ENCODE results near the gene KLHL36. TPM values are rescaled to one million over a fixed set of nuclear protein-coding genes. Genes with fewer than 3 reads are reported as not detected.

KLHL36 gene
- total and polyA plus RNA-seq, 9 of the 15 experiments (the other 6 are each of a cell fraction or from before 2014, with no cell fraction given): 2.1 to 51.2 (median 18.5) TPM

GRCh38 chr16:84633622-84634021, 14.7 kb upstream of the KLHL36 start:
- Histone ChIP-seq H3K79me2 (ENCODE audit: control insufficient read depth, insufficient read depth, low read length) (no peaks in the 10 kb centered on the region), H3K4me3 (no peak overlapping the region), H3K9me3 (replicated peaks; ENCODE audit: control insufficient read depth, insufficient read depth, low read depth, low read length) (no peaks in the 10 kb centered on the region), H3K4me1 (replicated peaks in 1 of 2; ENCODE audit: control insufficient read depth in 2 of 2, insufficient read depth in 2 of 2, low read length in 2 of 2) (peaks cover 0 to 8% of the 10 kb centered on the region in 2 experiments; a peak in 2 of 5 replicates), H3K27ac (ENCODE audit: extremely low read depth, low read depth, low read length) (no peak overlapping the region), H3K4me2 (ENCODE audit: insufficient read depth, low read length) (no peak overlapping the region), H2AFZ (ENCODE audit: low read depth, low read length) (no peak overlapping the region), H4K20me1 (replicated peaks; ENCODE audit: control insufficient read depth, insufficient read depth, low read length) (no peaks in the 10 kb centered on the region), H3K9me1 (ENCODE audit: control insufficient read depth, insufficient read depth, low read length) (no peaks in the 10 kb centered on the region), H3K9ac (ENCODE audit: insufficient read depth in 1 of 2, low read depth in 2 of 2, low read length in 2 of 2) (peak overlapping the region in 1 of 2 experiments; percentile 79; a peak in 1 of 4 replicates), H3K27me3 (ENCODE audit: control insufficient read depth in 2 of 2, insufficient read depth in 2 of 2, low read length in 2 of 2) (peaks cover 5 to 10% of the 10 kb centered on the region in 2 experiments; a peak in 2 of 5 replicates), H3K36me3 (ENCODE audit: control insufficient read depth, insufficient read depth, low read length) (no peaks in the 10 kb centered on the region)
- FAIRE-seq (no peak), DNase-seq (ENCODE audit: extremely low read depth in 1 of 4, low spot score in 3 of 4) (no peak), ATAC-seq (peak; percentile 53)
- ChIA-PET CTCF (ENCODE audit: low intra/inter-chr PET ratio) (interaction anchor here (0.5 to 0.7 kb wide), 2 partner anchors 10 to 72 kb away, joined by 3 read pairs; no protein-coding TSS in a partner anchor), POLR2A (interaction anchor here (0.6 to 1.3 kb wide), 2 partner anchors 10 to 18 kb away, joined by 3 read pairs; no protein-coding TSS in a partner anchor)
- intact Hi-C loops (cut with micrococcal nuclease) (no loop called here), in situ Hi-C loops (cut with MboI) (no loop called here)
- TF ChIP-seq NFIC (IDR thresholded peaks at IDR 0.05): peak; percentile 20; the same call in 1 of the 2 replicates
- TF ChIP-seq ESRRA (IDR thresholded peaks at IDR 0.05; ENCODE audit: borderline replicate concordance, low read depth): peak; percentile 28; the same call in 1 of the 2 replicates
- TF ChIP-seq HIVEP1 (CRISPR knock-in tag; IDR thresholded peaks at IDR 0.05): no peak
- TF ChIP-seq E2F3 (CRISPR knock-in tag; IDR thresholded peaks at IDR 0.05): no peak
- 0 out of 2 replicates have a peak, but pooled peaks have one; percentile 21 for TF ChIP-seq EGR1 (conservative IDR thresholded peaks at IDR 0.05)
- WGBS (ENCODE audit: insufficient coverage, low coverage, missing lambda C conversion rate): 25% methylated on average over 9 of the region's 9 CpGs
- no TSS peak for BruUV-seq (replicated peaks)

DNA sequence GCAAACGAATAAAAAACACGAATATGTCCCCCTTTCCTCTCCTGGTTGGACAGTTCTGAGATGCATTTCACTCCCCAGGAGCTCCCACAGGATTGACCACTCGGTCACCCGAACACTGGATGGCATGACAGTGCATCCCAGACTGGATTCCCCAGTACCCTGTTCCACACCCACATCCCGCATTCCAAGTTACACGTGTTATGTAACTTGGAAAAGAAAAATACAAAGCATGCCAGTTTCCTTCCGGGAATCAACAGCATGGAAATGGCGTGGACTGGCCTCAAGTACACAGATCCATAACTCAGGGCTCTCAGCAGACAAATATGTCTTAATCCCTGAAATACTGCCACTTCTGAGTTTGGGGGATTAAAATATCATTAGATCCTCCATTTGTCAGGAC, 12.6 kb upstream of the KLHL36 start:
- in situ Hi-C loops (cut with MboI): no loop called here
- Histone ChIP-seq H3K36me3 (ENCODE audit: control insufficient read depth, insufficient read depth, low read length) (no peaks in the 10 kb centered on the region), H3K27ac (ENCODE audit: extremely low read depth, low read depth, low read length) (no peak overlapping the region), H3K27me3 (ENCODE audit: control insufficient read depth in 2 of 2, insufficient read depth in 2 of 2, low read length in 2 of 2) (peaks cover 4 to 6% of the 10 kb centered on the region in 2 experiments; a peak in 2 of 5 replicates), H3K4me1 (replicated peaks in 1 of 2; ENCODE audit: control insufficient read depth in 2 of 2, insufficient read depth in 2 of 2, low read length in 2 of 2) (peaks cover 0 to 8% of the 10 kb centered on the region in 2 experiments; a peak in 2 of 5 replicates), H3K9ac (ENCODE audit: insufficient read depth in 1 of 2, low read depth in 2 of 2, low read length in 2 of 2) (no peak overlapping the region), H3K4me2 (ENCODE audit: insufficient read depth, low read length) (no peak overlapping the region), H3K79me2 (ENCODE audit: control insufficient read depth, insufficient read depth, low read length) (no peaks in the 10 kb centered on the region), H3K9me3 (replicated peaks; ENCODE audit: control insufficient read depth, insufficient read depth, low read depth, low read length) (no peaks in the 10 kb centered on the region), H3K9me1 (ENCODE audit: control insufficient read depth, insufficient read depth, low read length) (no peaks in the 10 kb centered on the region), H3K4me3 (no peak overlapping the region), H4K20me1 (replicated peaks; ENCODE audit: control insufficient read depth, insufficient read depth, low read length) (no peaks in the 10 kb centered on the region), H2AFZ (ENCODE audit: low read depth, low read length) (no peak overlapping the region)
- FAIRE-seq (no peak), DNase-seq (ENCODE audit: extremely low read depth in 1 of 4, low spot score in 3 of 4) (no peak), ATAC-seq (no peak)
- POLR2A ChIA-PET: no interaction called here
- intact Hi-C loops (cut with micrococcal nuclease): no loop called here
- 46% methylated on average over 8 of the region's 8 CpGs for WGBS (ENCODE audit: insufficient coverage, low coverage, missing lambda C conversion rate)
- BruUV-seq (replicated peaks): no TSS peak
- CTCF ChIA-PET (ENCODE audit: low intra/inter-chr PET ratio): interaction anchor here (1.1 kb wide), 1 partner anchor 13 kb away, joined by 4 read pairs; no protein-coding TSS in a partner anchor
- no peak for TF ChIP-seq ZBTB11 (CRISPR knock-in tag; IDR thresholded peaks at IDR 0.05)
- TF ChIP-seq ETV5 (CRISPR knock-in tag; IDR thresholded peaks at IDR 0.05; ENCODE audit: low read depth): no peak
- no peak for TF ChIP-seq CCAR2 (IDR thresholded peaks at IDR 0.05; ENCODE audit: low read depth, low read length)
- TF ChIP-seq, protein P1, sequence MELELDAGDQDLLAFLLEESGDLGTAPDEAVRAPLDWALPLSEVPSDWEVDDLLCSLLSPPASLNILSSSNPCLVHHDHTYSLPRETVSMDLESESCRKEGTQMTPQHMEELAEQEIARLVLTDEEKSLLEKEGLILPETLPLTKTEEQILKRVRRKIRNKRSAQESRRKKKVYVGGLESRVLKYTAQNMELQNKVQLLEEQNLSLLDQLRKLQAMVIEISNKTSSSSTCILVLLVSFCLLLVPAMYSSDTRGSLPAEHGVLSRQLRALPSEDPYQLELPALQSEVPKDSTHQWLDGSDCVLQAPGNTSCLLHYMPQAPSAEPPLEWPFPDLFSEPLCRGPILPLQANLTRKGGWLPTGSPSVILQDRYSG (tag; conservative IDR thresholded peaks at IDR 0.05; ENCODE audit: low read depth): no peak
